Activated CD4-positive, CD25-positive, alpha-beta regulatory T cell (primary cell): ENCODE measurements around the gene SND1.
"Not testable (repeated sequence)": the region's sequence is repeated elsewhere in the genome, so short reads cannot be mapped to it uniquely, and the experiment has no call there.

ENCODE experiments used
- DNase-seq, 4 experiments: peaks; one replicate each; lab custom pipeline; 2025; lab: John Stamatoyannopoulos, UW

The SND1 gene

DNA sequence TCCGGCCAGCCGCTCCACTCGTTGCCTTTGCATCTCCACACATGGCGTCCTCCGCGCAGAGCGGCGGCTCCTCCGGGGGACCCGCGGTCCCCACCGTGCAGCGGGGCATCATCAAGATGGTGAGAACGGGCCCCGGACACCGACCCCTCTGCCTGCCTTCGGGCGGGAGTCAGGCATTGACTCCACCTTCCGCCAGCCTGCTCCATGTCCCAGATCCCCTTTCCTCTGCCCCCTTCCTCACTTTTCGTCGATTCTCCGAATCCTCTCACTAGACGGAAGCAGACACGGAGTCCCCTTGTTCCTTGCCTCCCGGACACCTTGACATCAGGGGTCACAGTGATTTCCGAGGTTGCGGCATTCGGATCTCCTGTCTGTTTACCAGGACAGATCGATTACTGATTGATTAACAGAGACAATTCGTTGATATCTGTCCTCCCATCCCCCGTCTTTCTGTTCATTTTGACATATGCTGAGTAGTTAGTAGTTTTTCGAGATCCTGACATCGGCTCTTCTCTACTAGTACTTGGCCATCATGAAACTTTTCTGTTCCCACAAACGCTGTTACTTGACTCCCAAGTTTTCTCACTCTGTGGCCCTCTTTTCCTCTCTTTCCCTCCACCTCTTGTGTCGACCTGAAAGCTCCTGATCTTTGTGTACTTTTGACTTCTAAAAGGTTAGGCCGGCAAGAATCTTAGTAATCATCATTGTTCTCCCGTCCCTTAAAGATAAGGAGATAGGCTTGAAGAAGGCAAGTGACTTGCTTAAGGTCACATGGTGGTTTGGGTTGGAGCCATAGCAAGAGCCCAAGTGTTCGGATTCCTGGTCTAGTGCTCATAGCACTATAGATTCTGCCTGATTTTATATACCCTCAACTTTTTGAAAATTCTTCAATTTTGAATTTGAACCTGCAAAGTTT, 597 bp downstream of the SND1 start:
- DNase-seq, result peak in 1 of 4 experiments; percentile 36

DNA sequence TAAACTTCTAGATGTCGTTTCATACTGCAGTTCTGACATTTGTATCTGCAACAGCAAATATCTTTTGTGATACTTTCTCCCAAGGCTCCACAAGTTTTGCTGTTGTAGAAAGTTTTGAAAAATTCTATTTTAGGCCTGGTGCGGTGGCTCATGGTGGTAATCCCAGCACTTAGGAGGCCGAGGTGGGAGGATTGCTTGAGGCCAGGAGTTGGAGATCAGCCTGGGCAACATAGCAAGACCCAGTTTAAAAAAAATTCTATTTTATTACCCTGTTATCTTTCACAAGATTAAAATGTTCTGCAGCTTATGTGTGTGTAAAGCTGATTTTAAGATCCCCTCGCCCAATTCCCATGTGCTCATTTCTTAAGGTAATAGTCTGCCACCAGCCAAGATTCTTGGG, 1.4 kb downstream of the SND1 start:
- no peak for DNase-seq

DNA sequence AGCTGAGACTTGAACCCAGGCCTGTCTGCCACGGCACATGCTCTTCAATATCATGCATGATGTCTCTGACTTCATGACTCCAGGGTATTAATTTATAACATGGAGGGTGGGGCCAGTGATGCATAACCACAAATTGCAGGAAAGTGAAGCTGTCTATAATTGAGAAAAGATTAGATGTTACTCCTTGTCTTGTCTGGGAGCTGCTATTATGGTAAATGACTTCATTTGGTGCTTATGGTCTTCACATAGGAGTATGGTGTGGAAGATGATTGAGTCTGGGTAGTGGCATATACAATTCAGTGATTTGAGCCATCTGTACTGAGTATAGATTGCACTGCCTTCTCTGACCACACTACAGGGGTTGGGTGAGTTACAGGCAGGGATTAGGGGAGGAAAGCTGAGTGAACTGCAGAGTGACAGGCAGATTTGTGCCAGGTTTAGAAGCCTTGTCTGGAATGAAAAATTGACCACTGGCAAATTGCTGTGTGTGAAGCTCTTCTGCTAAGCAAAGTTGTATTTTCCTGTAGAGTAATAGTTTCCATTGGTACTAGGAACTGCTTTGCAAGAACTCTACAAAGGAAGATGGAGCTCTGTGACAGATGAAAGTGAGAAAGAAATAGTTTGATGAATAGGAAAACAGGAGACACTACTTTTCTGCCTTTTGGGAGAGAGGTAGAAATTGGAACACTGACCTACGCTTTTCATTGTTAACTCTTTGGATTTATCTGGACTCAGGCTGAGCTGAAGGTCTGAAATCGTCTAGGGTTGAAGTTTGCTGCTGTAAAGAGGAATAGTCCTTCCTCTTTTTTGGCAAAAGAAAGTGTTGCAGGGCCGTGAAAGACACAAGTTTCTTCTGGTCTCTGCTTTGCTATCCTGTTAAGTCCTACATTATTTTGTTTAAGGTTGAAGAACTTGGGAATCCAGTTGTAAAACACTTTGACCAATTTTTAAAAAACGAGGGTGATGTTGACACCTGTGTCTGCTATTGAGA, 2.7 kb downstream of the SND1 start:
- no peak for DNase-seq

DNA sequence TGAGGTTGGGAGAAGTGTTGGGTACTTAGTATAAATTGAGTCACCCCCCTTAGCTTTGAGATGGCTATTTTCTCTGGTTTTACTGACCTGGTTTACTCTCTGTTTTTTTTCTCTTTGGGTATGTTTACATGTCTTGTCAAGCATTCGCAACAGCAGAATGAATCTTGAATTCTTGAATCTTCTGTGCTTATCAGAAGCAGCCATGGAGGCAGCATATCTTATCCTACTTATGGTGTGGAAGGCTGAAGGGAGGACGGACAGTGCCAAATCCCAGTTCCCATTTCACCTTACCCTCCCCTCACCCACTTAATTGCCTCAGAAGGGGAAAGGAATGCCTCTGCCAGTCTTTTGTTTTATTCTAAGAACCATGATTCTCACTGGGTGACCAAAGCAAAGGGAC, 3.7 kb downstream of the SND1 start:
- DNase-seq, result no peak

DNA sequence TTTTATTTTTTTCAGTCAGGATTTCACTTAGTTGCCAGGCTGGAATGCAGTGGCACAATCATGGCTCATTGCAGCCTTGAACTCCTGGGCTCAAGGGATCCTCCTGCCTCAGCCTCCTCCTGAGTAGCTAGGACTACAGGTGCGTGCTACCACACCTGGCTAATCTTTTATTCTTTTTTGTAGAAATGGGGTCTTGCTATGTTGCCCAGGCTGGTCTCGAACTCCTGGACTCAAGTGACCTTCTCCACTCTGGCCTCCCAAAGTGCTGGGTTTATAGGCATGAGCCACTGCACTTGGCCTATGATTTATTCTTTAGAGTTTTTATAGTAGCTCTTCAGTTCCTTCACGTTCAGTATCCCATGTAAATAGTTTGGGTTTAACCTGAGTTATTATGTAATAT, 5.5 kb downstream of the SND1 start:
- DNase-seq, result no peak

DNA sequence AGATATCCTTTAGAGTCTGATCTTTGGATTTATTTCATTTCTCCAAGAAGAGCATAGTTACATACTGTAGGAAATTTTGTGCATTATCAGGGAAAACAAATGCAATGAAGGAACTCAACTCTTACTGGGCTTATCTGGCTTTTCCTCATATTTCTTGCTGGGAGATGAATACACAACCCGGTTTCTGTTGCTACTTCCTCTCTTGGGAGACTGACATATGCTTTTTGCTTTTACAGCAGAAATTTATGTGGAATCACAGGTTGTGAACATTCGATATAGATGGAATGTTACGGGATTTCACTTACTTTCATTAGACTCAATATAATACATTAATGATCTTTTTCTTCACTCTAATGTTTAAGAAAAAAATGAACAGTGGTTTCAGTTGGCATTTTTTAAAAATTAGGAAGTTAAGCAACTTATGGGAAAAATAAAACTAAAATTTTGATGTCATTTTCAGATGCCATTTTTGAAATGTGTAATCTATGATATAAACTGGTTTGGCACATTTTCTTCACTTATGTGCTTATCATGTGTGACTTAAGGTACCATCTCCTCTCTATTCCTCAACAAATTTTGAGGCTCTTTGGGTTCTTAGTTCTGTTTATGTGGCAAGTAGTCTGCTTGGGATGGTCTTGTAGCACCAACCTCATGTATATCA, 7.1 kb downstream of the SND1 start:
- DNase-seq, result no peak

DNA sequence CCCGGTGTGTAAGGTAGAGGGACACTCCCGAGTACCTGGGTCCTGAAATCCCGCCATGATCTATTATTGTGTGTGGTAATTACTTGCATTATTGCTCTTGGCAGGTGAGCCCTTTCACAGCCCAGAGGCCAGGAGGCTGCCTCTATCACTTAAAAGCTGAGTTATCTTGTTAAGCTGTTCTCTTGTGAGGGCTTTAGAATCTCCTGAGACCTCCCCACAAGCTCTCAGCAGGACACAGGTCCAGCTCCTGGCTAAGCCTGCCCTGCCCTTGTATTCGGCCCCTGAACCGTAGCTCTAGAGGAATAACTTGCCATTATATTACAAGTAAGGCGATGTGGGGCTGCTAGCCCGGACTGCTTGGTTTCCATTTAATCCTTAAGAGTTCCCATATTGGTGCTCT, 13.9 kb downstream of the SND1 start:
- DNase-seq, result no peak

DNA sequence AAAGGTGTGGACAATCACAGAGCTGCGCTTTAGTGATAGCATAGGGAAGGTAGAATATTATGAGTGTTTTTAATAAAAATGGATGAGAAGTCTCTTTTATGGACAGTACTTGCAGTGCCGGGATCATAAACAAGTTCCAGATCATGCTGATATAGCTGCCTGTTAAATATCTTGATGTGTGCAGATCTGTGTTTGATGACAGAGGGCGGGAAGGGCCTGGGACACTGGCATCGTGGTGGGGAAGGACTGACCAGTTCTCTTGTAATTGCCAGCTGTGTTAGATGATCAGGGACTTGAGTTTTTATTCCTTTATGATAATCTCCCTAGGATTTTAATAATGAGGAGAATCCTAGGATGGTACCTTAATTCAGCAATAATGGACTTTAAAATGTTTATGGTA, 14.6 kb downstream of the SND1 start:
- DNase-seq, result no peak

DNA sequence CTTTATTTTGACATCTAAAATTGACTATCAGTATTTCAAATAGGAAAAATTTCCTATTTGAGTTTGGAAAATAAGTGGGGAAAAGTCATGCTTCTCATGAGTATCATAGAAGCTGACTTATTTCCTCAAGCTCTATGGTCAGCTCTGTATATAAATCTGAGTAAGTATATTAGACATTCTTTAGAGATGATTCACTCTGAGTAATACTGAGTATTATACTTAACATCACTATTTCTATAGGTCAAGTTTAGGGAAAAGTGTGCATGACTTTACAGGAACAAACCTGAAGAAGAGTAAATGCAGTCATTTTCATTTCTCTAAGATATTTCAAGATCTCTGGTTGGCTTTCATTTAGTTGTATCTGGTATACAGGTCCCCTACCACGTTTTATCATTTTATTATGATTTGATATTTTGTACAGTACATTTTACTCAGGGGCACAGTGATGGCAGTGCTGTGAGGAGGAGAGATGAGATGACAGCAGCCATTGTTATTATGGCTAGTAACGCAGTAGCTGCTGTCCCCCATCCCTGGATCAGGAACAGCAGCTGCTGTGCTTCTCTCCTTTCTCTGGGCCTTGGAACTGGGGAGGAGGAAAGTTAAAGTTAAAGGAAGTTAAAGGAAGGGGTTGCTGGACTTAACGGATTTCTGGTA, 15.2 kb downstream of the SND1 start:
- DNase-seq, result no peak

DNA sequence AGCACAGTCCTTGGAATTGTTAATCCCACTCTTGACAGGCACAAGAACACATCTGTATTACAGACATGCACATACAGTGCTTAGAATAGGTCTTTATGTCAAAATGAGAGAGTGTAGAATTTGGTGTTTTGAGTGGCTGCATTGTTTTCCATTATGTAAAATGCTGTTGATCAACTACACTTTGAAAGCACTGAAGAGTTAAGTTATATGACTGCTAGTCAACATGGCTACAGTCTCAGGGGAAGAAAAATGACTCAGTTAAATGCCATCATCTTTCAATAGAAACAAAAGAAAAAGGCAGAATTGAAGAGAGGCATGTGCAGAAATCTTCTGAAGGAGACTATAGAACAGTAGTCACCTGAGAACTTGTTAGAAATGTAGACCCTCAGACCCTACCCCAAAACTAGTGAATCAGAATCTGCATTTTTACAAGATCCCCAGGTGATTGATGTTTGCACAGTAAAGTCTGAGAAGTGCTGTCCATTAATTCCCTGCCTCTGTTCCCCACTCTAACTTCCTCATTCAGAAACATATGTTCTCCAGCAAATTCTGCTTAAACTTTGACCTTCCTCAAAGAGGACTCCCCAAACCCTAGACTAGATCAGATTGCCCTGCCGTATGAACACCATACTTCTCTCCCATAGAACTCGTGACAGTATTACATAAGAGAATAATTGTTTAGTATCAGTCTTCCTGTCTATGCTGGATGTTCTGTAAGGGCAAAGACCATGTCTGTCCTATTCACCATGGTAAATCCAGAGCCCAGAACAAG, 16.0 kb downstream of the SND1 start:
- DNase-seq, result no peak

DNA sequence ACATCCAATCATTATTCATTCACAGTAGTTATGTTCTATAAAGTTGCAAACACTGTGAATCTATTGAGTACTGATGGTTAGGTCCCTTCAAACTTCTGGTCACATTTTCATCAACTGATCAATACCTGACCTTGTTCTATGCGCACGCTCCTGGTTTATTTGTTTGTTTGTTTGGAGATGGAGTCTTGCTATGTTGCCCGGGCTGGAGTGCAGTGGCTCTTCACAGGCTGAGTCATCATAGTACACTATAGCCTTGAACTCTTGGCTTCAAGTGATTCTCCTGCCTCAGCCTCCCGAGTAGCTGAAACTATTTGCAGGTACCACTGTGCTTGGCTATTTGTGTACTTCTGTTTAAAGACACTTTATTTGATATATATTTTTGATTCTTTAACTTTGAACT, 19.3 kb downstream of the SND1 start:
- no peak for DNase-seq

DNA sequence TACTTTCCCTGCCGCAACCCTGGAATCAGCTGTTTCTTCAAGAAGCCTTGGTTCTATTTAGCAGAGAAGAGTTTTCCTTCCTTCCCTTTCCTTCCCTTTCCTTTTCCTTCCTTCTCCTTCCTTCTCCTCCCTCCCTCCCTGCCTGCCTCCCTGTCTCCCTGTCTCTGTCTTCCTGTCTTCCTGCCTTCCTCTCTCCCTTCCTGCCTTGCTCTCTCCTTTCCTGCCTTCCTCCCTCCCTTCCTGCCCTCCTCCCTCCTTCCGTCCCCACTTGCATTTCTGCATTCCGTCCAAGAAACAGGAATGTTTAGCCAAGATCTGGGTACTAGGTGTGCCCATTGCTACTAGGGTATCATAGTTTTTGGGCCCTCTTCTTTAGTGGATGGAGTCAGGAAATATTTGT, 21.9 kb downstream of the SND1 start:
- DNase-seq, result no peak

DNA sequence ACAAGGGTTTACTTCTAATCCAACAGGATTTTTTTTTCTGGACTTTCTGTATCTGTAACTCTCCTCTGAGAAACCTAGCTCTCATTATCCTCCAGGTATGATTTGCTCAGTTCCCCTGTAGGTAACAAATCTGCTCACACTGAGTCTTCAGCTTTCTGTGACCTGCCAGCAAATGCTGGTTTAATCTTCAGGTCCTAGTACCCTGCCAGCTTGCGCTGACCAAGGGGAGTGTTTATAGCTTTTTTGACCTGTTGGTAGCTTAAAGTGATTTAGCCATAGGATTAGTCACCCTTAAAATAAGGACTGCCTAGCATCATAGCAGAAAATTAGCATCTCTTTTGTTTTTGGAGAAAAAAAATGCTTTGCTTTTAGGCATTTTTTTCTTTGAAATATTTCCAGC, 22.4 kb downstream of the SND1 start:
- no peak for DNase-seq

DNA sequence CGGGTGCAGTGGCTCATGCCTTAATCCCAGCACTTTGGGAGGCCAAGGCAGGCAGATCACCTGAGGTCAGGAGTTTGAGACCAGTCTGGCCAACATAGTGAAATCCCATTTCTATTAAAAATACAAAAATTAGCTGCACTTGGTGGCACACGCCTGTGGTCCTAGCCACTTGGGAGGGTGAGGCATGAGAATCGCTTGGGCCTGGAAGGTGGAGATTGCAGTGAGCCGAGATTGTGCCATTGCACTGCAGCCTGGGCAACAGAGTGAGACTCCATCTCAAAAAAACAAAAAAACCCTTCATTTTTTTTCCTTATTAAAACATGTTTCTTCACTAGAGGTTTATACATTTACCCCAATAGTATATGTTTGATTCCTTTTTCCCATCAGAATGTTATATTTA, 22.9 kb downstream of the SND1 start:
- DNase-seq, result not testable (repeated sequence)

DNA sequence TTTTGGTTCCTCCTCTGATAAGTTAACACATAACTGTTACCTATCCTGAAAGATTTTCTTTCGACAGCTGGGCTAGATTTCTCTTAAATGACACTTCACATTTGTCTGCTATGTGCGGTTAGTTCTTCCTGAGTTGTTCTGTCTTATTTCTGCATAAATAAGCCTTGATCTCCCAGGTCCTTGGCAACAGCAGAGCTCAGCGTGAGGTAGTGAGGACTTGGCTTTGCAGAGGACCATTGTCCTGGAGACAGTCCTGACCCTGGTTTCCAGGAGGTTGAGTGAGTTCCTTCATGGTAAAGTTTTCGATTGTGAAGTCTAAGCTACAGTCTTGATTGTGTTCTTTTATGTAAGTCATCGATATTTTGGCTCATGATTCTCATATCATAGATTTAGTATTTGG, 23.7 kb downstream of the SND1 start:
- no peak for DNase-seq

DNA sequence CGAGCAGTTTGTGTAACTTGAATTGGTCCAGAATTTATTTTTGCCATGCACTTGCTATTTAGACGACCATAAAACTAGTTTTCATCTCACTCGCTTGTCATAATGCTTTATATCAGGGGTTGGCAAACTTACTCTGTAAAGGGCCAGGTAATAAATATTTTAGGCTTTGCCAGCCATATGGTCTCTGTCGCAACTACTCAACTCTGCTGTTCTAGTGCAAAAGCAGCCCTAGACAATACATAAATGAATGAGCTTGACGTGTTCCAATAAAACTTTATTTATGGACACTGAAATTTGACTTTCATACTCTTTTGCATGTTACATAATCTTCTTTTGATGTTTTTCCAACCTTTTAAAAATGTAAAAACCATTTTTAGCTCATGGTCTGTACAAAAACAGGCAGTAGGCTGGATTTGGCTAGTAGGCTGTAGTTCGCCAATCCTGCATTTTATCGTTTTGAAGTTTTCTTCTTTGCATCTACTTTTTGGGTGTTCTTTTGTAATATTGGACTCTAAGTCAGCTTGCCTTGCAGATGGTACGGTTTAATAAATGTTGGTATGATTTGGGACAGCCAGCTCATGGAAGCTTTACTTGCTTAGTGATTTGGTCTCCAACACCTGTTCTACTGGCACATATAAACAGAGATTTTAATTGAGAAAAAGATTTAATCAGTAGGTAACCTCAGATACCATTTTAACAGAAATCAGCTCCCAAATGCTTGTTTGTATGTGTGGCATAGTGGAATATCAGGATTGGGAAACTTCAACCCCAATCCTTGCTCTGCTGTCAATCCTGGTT, 25.6 kb downstream of the SND1 start:
- no peak for DNase-seq

DNA sequence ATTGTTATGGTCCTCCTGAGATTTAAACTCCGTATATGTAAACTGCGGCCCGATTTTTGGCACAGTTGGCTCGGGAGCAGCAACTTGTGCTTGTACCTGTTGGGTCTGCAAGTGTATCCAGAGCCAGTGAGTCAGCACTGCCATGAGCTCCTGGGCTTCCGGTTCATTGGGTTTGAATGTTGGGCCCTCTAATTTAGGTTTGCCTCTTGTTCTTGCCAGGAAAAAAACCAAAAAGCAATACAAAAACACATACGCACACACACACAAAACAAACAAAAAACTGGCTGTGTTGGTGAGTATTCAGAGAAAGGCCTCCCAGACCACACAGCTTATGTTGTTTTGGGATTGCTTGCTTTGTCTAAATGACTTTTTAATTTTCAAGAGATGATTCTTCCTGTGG, 26.3 kb downstream of the SND1 start:
- no peak for DNase-seq

DNA sequence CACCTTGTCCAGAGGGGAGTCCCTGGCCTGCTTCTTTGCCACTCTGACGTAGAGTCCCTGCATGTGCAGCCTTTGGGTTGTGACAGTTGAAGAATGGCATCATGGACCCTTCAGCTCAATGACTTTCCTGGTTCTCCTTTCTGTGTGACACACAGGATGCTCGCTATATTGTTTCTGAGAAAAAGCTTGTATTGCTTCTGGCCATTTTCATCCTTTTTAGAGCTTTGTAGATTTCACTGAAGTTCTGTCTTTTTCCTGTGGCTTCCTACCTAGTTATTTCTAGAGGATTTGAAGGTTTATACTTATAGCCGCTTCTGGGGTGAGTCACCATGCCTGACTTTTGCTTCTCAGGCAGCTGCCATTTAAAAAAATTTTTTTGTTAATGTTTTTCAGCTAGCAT, 27.0 kb downstream of the SND1 start:
- no peak for DNase-seq

DNA sequence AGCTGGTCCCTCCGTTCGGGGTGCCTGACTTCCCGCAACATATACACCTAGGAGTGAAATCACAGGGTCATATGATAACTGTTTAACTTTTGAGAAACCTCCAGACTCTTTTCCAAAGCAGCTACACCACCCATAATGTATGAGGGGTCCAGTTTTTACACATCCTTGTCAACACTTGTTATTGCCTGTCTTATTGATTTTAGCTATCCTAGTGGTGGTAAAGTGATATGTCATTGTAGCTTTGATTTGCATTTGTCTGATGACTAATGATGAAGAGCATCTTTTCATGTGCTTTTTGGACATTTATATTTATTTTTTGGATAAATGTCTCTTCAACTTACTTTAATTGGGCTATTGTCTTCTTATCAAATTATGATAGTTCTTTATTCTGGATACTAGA, 29.0 kb downstream of the SND1 start:
- no peak for DNase-seq

DNA sequence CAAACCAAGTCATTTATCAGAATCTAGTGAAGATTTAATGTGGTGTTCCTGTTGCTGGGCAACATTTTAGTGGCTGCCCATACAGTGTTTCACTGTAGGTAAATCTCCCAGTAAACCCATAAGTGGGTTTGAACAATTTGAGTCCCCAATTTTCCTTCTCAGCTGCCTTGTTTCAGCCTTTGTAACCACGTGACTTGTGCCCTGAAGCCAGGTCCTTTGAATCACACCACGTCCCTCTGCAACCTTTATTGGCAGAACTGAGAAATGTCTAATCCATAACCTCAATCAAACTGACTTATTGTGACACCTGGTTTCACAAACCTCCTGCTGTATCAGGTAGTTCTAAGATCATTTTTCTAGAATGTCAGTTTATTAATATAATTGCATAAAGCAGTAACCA, 30.1 kb downstream of the SND1 start:
- DNase-seq, result no peak
